ENCODE measurements around the gene FAM216A.
"Not testable (repeated sequence)": the region's sequence is repeated elsewhere in the genome, so short reads cannot be mapped to it uniquely, and the experiment has no call there.

Gene FAM216A

DNA sequence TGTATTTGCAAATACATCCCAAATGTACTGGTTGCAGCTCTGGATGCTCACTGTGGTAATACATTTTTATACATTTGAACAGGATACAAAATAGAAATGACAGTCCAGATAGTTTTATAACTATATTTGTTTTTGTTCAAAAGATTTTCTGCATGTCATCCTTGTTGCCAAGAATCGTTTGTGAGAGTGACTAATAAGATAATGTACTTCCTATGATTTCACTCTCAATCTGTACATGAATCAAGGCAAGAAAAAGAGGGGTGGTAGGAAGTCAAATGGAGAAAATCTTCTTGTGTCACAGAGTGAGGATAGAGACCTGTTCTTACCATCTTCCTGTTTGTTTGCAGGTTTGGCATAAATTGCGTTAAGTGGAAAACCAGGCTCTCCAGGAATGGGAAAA lies 32.4 kb upstream of the FAM216A start:
- TF ChIP-seq, protein P1, sequence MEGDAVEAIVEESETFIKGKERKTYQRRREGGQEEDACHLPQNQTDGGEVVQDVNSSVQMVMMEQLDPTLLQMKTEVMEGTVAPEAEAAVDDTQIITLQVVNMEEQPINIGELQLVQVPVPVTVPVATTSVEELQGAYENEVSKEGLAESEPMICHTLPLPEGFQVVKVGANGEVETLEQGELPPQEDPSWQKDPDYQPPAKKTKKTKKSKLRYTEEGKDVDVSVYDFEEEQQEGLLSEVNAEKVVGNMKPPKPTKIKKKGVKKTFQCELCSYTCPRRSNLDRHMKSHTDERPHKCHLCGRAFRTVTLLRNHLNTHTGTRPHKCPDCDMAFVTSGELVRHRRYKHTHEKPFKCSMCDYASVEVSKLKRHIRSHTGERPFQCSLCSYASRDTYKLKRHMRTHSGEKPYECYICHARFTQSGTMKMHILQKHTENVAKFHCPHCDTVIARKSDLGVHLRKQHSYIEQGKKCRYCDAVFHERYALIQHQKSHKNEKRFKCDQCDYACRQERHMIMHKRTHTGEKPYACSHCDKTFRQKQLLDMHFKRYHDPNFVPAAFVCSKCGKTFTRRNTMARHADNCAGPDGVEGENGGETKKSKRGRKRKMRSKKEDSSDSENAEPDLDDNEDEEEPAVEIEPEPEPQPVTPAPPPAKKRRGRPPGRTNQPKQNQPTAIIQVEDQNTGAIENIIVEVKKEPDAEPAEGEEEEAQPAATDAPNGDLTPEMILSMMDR (IDR thresholded peaks at IDR 0.05; ENCODE audit: insufficient read depth, missing control alignments), result no peak
- FAIRE-seq, result no peak

DNA sequence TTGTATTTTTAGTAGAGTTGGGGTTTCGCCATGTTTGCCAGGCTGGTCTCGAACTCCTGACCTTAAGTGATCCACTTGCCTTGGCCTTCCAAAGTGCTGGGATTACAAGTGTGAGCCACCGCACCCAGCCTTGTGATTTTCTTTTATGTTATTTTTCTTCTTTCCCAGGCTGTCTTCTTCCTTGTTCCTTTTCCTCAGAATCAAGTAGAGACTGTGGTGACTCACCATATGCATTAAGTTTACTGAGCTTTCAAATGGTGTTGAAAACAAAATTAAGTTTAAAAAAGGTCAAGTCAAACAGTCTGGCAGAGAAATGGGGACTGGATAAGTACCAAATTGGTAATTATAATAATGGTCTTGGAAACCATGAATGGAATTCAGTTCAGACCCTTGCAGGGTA lies 24.2 kb upstream of the FAM216A start:
- no peak for FAIRE-seq
- DNase-seq (ENCODE audit: insufficient read length, low spot score), result no peak
- TF ChIP-seq, protein P1 (IDR thresholded peaks at IDR 0.05; ENCODE audit: insufficient read depth, missing control alignments), result no peak

More for the DNA sequence above, 32.4 kb upstream of the FAM216A start:
- no peak for DNase-seq (ENCODE audit: insufficient read length, low spot score)

DNA sequence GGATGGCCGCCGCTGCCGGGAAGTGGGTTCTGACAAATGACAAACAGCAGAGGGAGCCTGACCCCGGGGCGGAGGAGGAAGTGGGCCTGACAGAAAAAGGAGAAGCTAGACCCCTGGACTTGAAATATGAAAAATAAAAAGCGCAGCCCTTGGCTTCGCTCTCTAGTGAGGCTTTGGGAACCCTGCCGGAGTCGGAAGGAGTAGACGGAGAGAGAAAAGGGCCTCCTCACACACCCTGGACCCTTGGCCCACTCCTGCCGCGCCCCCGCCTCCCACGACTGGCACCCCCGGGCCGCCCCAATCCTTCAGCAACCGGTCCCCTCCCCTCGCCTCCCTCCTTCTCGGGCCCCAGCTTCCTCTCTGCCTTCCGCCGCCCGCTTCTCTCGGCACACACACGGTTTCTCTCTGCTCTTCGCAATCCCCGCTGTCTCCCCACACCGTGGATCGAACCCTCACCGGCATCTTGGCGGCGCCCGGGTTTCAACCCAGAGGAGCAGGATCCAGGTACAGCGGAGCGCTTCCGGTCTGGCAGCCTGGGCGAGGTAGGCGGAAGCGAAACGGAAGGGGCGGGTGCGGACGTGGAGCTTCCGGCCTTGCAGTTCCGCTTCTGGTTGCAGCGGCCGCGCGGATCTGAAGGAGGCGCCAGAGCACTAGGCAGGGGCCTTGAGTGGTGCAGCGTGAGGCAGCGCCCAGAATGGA lies 18.7 kb upstream of the FAM216A start, which contains the start of gene ARPC3:
Gene ARPC3, minus strand, starts transcription at position 539 of the 699 bp plus-strand sequence. Its CDS starts 77 bp downstream, at position 462.
- DNase-seq (ENCODE audit: insufficient read length, low spot score), result peak; percentile 47
- no peak for FAIRE-seq
- TF ChIP-seq, protein P1 (IDR thresholded peaks at IDR 0.05; ENCODE audit: insufficient read depth, missing control alignments), result peak; percentile 82

DNA sequence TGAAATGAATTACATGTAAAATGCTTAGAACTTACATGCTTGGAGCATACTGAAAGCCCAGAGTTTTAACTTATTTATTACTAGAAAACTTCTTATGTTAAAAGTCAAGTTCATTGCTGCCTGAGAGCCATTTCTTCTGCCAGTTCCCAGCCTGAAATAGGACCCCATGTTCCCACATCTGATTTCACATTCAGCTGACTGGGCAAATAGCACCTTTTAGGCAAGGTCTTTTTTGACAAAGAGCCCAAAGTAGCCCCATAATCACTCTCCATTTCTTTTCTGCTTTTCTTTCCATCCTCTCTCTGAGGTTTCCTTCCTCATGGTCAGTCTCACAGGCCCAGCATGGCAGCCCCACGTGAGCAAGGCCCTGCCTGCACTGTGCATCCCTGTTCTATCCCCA lies 17.4 kb upstream of the FAM216A start:
- TF ChIP-seq, protein P1 (IDR thresholded peaks at IDR 0.05; ENCODE audit: insufficient read depth, missing control alignments), result no peak
- no peak for FAIRE-seq
- no peak for DNase-seq (ENCODE audit: insufficient read length, low spot score)

DNA sequence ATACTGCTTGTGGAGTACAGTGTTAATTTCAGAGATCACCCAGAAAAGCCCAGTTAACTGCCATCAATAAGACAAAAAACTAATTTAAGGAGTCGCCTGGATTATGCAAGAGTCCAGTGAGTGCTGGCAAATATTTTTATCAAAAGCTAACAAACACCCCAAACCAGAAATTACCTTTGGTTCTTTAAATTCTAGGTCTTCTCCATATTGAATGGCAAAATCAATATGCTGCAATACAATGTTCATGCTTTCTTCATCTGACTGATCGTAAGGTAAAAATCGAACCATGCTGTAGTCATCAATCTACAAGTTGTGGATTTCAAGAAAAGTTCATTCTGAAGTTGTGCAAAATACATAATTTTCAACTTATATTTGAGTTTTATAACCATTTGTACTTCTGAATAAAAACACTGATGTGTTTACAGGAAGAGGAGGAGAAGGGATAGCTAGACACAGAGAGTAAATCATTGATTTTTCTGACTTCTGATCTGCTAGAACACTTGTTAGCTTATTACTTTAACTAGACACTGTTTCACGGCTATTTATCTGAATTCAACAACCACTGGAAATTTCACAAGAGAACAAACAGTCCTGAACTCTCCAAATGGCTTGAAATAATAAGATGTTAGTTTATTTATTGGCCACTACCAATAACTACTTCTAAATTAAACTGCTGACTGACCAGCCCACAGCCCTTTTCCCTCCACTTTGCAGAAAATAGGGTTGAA lies 14.9 kb upstream of the FAM216A start:
- FAIRE-seq, result no peak
- TF ChIP-seq, protein P1 (IDR thresholded peaks at IDR 0.05; ENCODE audit: insufficient read depth, missing control alignments), result no peak
- no peak for DNase-seq (ENCODE audit: insufficient read length, low spot score)

DNA sequence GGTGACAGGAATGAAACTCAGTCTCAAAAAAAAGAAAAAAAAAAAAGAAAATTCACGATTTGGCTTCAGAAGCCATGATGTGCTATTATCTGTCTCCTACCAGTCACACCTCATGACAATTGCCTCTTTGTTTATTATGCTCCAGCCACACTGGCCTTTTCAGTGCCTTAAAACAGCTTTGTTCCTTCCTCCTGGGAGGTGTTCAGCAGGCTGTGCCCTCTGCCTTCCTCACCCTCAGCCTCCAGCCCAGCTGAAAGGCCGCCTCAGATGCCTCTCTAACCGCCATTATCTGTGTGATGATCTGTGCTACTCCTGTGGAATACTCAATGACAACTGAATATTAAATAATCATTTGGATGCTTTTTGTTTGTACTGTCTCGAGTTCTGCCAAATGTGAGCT lies 9.9 kb upstream of the FAM216A start:
- DNase-seq (ENCODE audit: insufficient read length, low spot score) (no peak), FAIRE-seq (no peak)
- TF ChIP-seq, protein P1 (IDR thresholded peaks at IDR 0.05; ENCODE audit: insufficient read depth, missing control alignments), result no peak

DNA sequence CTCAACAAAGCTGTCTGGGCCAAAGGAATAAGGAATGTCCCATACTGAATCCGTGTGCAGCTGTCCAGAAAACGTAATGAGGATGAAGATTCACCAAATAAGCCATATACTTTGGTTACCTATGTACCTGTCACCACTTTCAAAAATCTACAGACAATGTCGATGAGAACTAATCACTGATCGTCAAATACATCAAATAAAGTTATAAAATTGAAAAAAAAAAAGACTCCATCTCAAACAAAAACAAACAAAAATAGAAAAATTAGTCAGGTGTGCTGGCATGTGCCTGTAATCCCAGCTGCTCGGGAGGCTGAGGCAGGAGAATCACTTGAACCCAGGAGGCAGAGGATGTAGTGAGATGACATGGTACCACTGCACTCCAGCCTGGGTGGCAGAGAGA lies 7.5 kb upstream of the FAM216A start:
- not testable (repeated sequence) for FAIRE-seq

More for the DNA sequence above, 7.5 kb upstream of the FAM216A start:
- not testable (repeated sequence) for DNase-seq (ENCODE audit: insufficient read length, low spot score)

Data from D721Med (cell line).